ENCODE results near the gene ZSCAN22. TPM values are rescaled to one million over a fixed set of nuclear protein-coding genes. Genes with fewer than 3 reads are reported as not detected.

The ZSCAN22 gene
- total RNA-seq, 1 experiment from 2014 or later = 3.2 TPM

DNA sequence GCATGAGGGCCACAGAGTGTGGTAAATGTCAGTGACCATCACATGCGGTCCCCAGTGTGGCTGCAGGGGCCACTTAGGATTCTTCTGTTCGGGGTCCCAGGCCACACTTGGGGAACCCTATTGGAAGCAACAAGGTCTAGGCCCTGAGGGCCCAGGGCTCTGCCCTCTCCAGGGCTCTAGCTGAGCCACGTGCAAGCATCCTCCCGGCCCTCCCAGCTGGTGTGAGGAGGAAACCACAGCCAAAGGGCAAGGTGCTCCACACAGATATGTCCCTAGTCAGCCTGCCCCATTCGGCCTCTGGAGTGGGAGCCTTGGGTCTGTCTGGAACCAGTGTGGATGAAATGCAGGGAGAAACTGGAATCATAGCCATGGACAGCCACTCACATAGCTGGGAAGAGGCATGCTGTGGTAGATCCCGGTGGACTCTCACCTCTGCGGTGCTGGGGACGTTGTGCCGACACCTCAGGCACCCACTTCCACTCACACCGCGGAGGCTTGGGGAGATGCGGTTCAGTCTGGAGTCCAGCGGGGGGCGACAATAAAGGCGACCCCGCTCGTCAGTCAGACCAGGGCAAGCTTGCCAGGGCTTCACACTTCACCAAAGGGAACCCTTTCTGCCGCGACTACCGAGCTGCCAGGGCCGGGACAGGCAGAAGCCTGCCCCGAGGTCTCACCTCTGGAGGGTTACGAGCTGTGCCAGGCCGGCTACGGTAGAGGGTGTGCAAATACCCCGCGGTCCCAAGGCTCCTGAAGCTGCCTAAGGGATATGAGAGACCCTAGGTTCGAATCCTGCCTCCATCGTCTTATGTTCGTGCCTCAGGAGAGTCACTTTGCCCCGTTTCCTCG is 40.0 kb downstream of the ZSCAN22 start:
- Histone ChIP-seq H3K27ac (ENCODE audit: low read depth, low read length, poor library complexity, severe bottlenecking) (no peak overlapping the region), H3K27me3 (replicated peaks; ENCODE audit: insufficient read depth, low read depth, low read length, poor library complexity) (no peaks in the 10 kb centered on the region), H3K4me3 (ENCODE audit: low read depth, low read length, poor library complexity, severe bottlenecking) (no peak overlapping the region), H3K4me1 (ENCODE audit: insufficient read depth, low read length, poor library complexity, severe bottlenecking) (no peaks in the 10 kb centered on the region), H3K36me3 (ENCODE audit: insufficient read depth, low read length, poor library complexity, severe bottlenecking) (no peaks in the 10 kb centered on the region), H3K9me3 (ENCODE audit: low read depth, low read length, poor library complexity, severe bottlenecking) (no peaks in the 10 kb centered on the region)
- intact Hi-C loops (cut with micrococcal nuclease; ENCODE audit: unreplicated experiment) = no loop called here
- POLR2A ChIA-PET (ENCODE audit: low non-redundant PET) = no interaction called here
- TF ChIP-seq, protein P1, sequence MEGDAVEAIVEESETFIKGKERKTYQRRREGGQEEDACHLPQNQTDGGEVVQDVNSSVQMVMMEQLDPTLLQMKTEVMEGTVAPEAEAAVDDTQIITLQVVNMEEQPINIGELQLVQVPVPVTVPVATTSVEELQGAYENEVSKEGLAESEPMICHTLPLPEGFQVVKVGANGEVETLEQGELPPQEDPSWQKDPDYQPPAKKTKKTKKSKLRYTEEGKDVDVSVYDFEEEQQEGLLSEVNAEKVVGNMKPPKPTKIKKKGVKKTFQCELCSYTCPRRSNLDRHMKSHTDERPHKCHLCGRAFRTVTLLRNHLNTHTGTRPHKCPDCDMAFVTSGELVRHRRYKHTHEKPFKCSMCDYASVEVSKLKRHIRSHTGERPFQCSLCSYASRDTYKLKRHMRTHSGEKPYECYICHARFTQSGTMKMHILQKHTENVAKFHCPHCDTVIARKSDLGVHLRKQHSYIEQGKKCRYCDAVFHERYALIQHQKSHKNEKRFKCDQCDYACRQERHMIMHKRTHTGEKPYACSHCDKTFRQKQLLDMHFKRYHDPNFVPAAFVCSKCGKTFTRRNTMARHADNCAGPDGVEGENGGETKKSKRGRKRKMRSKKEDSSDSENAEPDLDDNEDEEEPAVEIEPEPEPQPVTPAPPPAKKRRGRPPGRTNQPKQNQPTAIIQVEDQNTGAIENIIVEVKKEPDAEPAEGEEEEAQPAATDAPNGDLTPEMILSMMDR (conservative IDR thresholded peaks at IDR 0.05; ENCODE audit: low read depth, low read length) = no peak
- TF ChIP-seq EZH2 (IDR thresholded peaks at IDR 0.05; ENCODE audit: borderline replicate concordance, low read depth, low read length, poor library complexity, severe bottlenecking) = no peak
- DNase-seq (ENCODE audit: low spot score) = no peak
- no TSS peak for BruUV-seq (replicated peaks)
- CTCF ChIA-PET = no interaction called here

DNA sequence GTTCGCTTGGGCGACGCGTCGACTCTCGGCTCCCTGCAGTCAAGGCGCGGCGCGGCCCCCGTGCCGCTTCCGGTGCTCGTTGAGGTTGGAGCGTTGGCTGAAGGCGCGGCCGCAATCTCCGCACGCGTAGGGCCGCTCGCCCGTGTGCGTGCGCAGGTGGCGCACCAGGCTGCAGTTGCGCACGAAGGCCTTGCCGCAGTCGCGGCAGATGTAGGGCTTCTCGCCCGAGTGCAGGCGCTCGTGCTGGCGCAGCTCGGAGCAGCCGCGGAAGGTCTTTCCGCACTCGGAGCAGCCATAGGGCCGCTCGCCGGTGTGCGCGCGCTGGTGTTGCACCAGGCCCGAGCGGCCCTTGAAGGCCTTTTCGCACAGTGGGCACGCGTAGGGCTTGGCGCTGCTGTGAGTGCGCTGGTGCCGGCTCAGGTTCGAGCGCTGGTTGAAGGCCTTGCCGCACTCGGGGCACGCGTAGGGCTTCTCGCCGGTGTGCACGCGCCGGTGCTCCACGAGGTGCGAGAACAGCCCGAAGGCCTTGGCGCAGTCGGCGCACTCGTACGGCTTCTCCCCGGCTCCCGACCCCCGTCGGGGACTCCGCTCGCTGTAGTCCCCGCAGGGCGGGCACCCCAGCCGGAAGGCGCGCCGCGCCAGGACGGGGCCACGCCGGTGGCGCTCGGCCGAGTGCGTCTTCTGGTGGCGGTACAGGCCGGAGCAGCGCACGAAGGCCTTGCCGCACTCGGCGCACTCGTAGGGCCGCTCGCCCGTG is 41.1 kb downstream of the ZSCAN22 start:
- H3K9me3 ChIP-seq (ENCODE audit: low read depth, low read length, poor library complexity, severe bottlenecking) = no peaks in the 10 kb centered on the region
- ChIA-PET POLR2A (ENCODE audit: low non-redundant PET) (no interaction called here), CTCF (no interaction called here)
- BruUV-seq (replicated peaks) = no TSS peak
- no peak overlapping the region for H3K4me3 ChIP-seq (ENCODE audit: low read depth, low read length, poor library complexity, severe bottlenecking)
- H3K4me1 ChIP-seq (ENCODE audit: insufficient read depth, low read length, poor library complexity, severe bottlenecking) = no peaks in the 10 kb centered on the region
- no peaks in the 10 kb centered on the region for H3K27me3 ChIP-seq (replicated peaks; ENCODE audit: insufficient read depth, low read depth, low read length, poor library complexity)
- no peaks in the 10 kb centered on the region for H3K36me3 ChIP-seq (ENCODE audit: insufficient read depth, low read length, poor library complexity, severe bottlenecking)
- no peak for DNase-seq (ENCODE audit: low spot score)
- no peak overlapping the region for H3K27ac ChIP-seq (ENCODE audit: low read depth, low read length, poor library complexity, severe bottlenecking)
- intact Hi-C loops (cut with micrococcal nuclease; ENCODE audit: unreplicated experiment) = no loop called here
- TF ChIP-seq EZH2 (IDR thresholded peaks at IDR 0.05; ENCODE audit: borderline replicate concordance, low read depth, low read length, poor library complexity, severe bottlenecking) = no peak
- TF ChIP-seq, protein P1 (conservative IDR thresholded peaks at IDR 0.05; ENCODE audit: low read depth, low read length) = no peak

DNA sequence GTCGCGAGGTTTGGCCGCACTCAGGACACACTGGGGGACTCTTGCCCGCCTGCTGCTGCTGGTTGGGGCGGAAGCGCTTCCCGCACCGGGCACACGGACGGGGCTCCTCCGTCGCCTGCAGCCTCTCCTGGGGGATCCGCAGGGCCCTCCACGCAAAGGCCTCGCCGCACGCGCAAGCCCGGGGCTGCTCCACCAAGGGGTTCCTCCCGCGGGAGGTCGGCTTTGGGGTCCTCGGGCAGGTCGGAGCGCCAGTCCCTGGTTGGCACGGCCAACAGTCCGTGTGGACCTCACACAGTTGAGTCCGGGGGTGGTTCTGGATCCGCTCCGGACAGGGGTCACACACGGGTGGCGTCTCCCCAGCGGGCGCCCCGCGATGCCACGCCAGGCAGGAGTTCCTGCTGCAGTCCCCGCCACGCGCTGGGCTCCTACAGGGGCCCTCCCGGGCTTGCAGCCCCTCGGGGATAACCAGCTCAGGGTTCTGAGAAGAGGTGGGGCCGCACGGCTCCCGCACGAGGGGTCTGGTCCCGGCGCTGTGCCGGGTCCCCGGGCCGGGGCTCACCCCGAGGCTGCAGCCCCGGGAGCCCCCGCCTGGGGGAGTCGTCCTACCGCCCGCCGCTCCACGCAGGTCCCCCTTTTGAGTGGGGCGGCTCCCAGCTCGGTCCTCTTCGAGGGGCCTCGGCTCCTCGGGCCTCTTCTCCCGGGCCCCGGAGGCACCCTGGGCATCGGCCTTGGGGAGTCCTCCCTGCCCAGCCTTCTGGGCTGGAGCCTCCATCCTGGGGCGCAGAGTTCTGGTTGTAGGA is 42.0 kb downstream of the ZSCAN22 start:
- H3K27ac ChIP-seq (ENCODE audit: low read depth, low read length, poor library complexity, severe bottlenecking) = no peak overlapping the region
- intact Hi-C loops (cut with micrococcal nuclease; ENCODE audit: unreplicated experiment) = no loop called here
- ChIA-PET POLR2A (ENCODE audit: low non-redundant PET) (no interaction called here), CTCF (no interaction called here)
- H3K4me1 ChIP-seq (ENCODE audit: insufficient read depth, low read length, poor library complexity, severe bottlenecking) = no peaks in the 10 kb centered on the region
- BruUV-seq (replicated peaks) = no TSS peak
- no peak for DNase-seq (ENCODE audit: low spot score)
- TF ChIP-seq EZH2 (IDR thresholded peaks at IDR 0.05; ENCODE audit: borderline replicate concordance, low read depth, low read length, poor library complexity, severe bottlenecking) = no peak
- TF ChIP-seq, protein P1 (conservative IDR thresholded peaks at IDR 0.05; ENCODE audit: low read depth, low read length) = no peak
- H3K4me3 ChIP-seq (ENCODE audit: low read depth, low read length, poor library complexity, severe bottlenecking) = no peak overlapping the region
- no peaks in the 10 kb centered on the region for H3K36me3 ChIP-seq (ENCODE audit: insufficient read depth, low read length, poor library complexity, severe bottlenecking)
- H3K27me3 ChIP-seq (replicated peaks; ENCODE audit: insufficient read depth, low read depth, low read length, poor library complexity) = no peaks in the 10 kb centered on the region
- H3K9me3 ChIP-seq (ENCODE audit: low read depth, low read length, poor library complexity, severe bottlenecking) = no peaks in the 10 kb centered on the region

Measured in A673 (cell line).